ENCODE data around the gene MPP3. TPM values are rescaled to one million over a fixed set of nuclear protein-coding genes. Genes with fewer than 3 reads are reported as not detected.

The MPP3 gene
- total RNA-seq, 1 experiment from 2014 or later, result 11.3 TPM

DNA sequence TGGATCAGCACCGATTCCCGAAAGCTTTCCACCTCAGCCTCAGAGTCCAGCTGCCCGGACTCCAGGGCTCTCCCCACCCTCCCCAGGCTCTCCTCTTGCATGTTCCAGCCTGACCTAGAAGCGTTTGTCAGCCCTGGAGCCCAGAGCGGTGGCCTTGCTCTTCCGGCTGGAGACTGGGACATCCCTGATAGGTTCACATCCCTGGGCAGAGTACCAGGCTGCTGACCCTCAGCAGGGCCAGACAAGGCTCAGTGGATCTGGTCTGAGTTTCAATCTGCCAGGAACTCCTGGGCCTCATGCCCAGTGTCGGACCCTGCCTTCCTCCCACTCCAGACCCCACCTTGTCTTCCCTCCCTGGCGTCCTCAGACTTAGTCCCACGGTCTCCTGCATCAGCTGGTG, 29.0 kb upstream of the MPP3 start:
- ATAC-seq, result no peak
- ChIA-PET CTCF (interaction anchor here (3.7 kb wide), 1 partner anchor 15 kb away, joined by 24 read pairs; the partner anchor contains the start of gene CD300LG), POLR2A (no interaction called here)
- DNase-seq (ENCODE audit: low spot score), result no peak
- Mint-ChIP-seq H3K27ac (no peak overlapping the region), H3K9me3 (no peaks in the 10 kb centered on the region), H3K4me1 (no peaks in the 10 kb centered on the region), H3K4me3 (no peak overlapping the region), H3K27me3 (ENCODE audit: low read depth) (peaks cover 4% of the 10 kb centered on the region; the same call in 1 of the 2 replicates), H3K36me3 (no peaks in the 10 kb centered on the region)
- TF ChIP-seq TEAD1 (CRISPR knock-in tag; IDR thresholded peaks at IDR 0.05), result no peak
- TF ChIP-seq GTF2I (CRISPR knock-in tag; conservative IDR thresholded peaks at IDR 0.05), result no peak
- TF ChIP-seq ZNF121 (CRISPR knock-in tag; IDR thresholded peaks at IDR 0.05), result no peak
- TF ChIP-seq ETV6 (CRISPR knock-in tag; IDR thresholded peaks at IDR 0.05), result no peak
- no peak for TF ChIP-seq RELA (CRISPR knock-in tag; IDR thresholded peaks at IDR 0.05; ENCODE audit: borderline replicate concordance)
- TF ChIP-seq, protein P1, sequence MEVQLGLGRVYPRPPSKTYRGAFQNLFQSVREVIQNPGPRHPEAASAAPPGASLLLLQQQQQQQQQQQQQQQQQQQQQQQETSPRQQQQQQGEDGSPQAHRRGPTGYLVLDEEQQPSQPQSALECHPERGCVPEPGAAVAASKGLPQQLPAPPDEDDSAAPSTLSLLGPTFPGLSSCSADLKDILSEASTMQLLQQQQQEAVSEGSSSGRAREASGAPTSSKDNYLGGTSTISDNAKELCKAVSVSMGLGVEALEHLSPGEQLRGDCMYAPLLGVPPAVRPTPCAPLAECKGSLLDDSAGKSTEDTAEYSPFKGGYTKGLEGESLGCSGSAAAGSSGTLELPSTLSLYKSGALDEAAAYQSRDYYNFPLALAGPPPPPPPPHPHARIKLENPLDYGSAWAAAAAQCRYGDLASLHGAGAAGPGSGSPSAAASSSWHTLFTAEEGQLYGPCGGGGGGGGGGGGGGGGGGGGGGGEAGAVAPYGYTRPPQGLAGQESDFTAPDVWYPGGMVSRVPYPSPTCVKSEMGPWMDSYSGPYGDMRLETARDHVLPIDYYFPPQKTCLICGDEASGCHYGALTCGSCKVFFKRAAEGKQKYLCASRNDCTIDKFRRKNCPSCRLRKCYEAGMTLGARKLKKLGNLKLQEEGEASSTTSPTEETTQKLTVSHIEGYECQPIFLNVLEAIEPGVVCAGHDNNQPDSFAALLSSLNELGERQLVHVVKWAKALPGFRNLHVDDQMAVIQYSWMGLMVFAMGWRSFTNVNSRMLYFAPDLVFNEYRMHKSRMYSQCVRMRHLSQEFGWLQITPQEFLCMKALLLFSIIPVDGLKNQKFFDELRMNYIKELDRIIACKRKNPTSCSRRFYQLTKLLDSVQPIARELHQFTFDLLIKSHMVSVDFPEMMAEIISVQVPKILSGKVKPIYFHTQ (CRISPR knock-in tag; IDR thresholded peaks at IDR 0.05), result no peak
- TF ChIP-seq FOXK1 (CRISPR knock-in tag; IDR thresholded peaks at IDR 0.05), result no peak
- TF ChIP-seq JAZF1 (CRISPR knock-in tag; IDR thresholded peaks at IDR 0.05), result no peak

GRCh38 chr17:43860927-43861622, 28.1 kb upstream of the MPP3 start:
- Mint-ChIP-seq H3K36me3 (no peaks in the 10 kb centered on the region), H3K4me3 (no peak overlapping the region), H3K27me3 (ENCODE audit: low read depth) (0 out of 2 replicates have a peak, but pooled peaks cover 4% of the 10 kb centered on the region), H3K27ac (no peak overlapping the region), H3K4me1 (no peaks in the 10 kb centered on the region), H3K9me3 (no peaks in the 10 kb centered on the region)
- DNase-seq (ENCODE audit: low spot score) (no peak), ATAC-seq (no peak)
- ChIA-PET POLR2A (no interaction called here), CTCF (interaction anchor here (0.6 to 3.7 kb wide), 2 partner anchors 14 to 17 kb away, joined by 3 to 24 read pairs; partner anchors contain the start of gene CD300LG)
- no peak for TF ChIP-seq ESRRA (CRISPR knock-in tag; IDR thresholded peaks at IDR 0.05; ENCODE audit: borderline replicate concordance)
- no peak for TF ChIP-seq SP1 (CRISPR knock-in tag; conservative IDR thresholded peaks at IDR 0.05)

DNA sequence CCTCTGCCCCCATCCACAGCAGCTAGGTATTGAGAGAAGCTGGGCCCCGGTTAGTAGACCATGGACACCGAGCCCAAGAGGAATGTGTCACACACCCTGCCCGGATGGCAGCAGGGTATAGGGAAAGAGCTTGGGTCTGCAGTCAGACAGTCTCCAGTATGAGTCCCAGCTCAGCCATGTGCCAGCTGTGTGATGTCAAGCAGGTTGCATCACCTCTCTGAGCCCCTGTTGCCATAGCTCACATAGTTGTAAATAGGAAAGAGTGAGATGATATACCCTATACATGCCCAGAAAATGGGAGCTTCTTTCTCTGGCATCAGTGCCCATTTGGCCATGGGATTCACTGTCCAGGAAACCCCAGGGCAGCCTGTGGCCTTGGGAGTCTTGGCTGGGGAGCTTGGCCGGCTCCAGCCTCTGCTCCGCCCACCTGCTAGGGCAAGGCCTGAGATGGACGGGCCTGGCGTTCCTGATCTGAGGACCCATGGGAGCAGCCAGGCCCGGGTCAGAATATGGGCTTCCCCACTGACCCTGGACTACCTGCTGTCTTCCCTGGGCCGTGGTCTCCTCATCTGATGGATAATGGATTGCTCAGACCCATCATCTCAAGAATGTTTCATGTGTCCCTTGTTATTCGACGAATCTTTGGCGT, 27.3 kb upstream of the MPP3 start:
- no peak for DNase-seq (ENCODE audit: low spot score)
- no peaks in the 10 kb centered on the region for H3K4me1 Mint-ChIP-seq
- no peak for ATAC-seq
- H3K27ac Mint-ChIP-seq, result no peak overlapping the region
- ChIA-PET POLR2A (no interaction called here), CTCF (interaction anchor here (0.6 to 3.7 kb wide), 3 partner anchors 14 to 20 kb away, joined by 3 to 24 read pairs (median 3); partner anchors contain the start of gene CD300LG)
- no peaks in the 10 kb centered on the region for H3K9me3 Mint-ChIP-seq
- 0 out of 2 replicates have a peak, but pooled peaks cover 4% of the 10 kb centered on the region for H3K27me3 Mint-ChIP-seq (ENCODE audit: low read depth)
- H3K4me3 Mint-ChIP-seq, result no peak overlapping the region
- no peaks in the 10 kb centered on the region for H3K36me3 Mint-ChIP-seq
- TF ChIP-seq, protein P2, sequence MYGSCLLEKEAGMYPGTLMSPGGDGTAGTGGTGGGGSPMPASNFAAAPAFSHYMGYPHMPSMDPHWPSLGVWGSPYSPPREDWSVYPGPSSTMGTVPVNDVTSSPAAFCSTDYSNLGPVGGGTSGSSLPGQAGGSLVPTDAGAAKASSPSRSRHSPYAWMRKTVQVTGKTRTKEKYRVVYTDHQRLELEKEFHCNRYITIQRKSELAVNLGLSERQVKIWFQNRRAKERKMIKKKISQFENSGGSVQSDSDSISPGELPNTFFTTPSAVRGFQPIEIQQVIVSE (CRISPR knock-in tag; IDR thresholded peaks at IDR 0.05; ENCODE audit: borderline replicate concordance), result no peak
- TF ChIP-seq NFYB (CRISPR knock-in tag; conservative IDR thresholded peaks at IDR 0.05; ENCODE audit: low read depth) (no peak), ATF3 (CRISPR knock-in tag; conservative IDR thresholded peaks at IDR 0.05) (no peak), ARID4B (CRISPR knock-in tag; IDR thresholded peaks at IDR 0.05; ENCODE audit: borderline replicate concordance) (no peak), FOXJ3 (CRISPR knock-in tag; IDR thresholded peaks at IDR 0.05; ENCODE audit: borderline replicate concordance) (no peak), HMGA2 (CRISPR knock-in tag; IDR thresholded peaks at IDR 0.05) (no peak), SMAD3 (CRISPR knock-in tag; IDR thresholded peaks at IDR 0.05; ENCODE audit: borderline replicate concordance) (no peak)
- TF ChIP-seq, protein P3, sequence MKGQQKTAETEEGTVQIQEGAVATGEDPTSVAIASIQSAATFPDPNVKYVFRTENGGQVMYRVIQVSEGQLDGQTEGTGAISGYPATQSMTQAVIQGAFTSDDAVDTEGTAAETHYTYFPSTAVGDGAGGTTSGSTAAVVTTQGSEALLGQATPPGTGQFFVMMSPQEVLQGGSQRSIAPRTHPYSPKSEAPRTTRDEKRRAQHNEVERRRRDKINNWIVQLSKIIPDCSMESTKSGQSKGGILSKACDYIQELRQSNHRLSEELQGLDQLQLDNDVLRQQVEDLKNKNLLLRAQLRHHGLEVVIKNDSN (CRISPR knock-in tag; IDR thresholded peaks at IDR 0.05), result no peak
- TF ChIP-seq, protein P4, sequence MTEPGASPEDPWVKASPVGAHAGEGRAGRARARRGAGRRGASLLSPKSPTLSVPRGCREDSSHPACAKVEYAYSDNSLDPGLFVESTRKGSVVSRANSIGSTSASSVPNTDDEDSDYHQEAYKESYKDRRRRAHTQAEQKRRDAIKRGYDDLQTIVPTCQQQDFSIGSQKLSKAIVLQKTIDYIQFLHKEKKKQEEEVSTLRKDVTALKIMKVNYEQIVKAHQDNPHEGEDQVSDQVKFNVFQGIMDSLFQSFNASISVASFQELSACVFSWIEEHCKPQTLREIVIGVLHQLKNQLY (CRISPR knock-in tag; IDR thresholded peaks at IDR 0.05), result no peak
